HL-60 (cell line): ENCODE data around the gene SLC35D3.

ENCODE experiments used
- DNase-seq, 2 experiments: peaks; one replicate each; pipeline ENCODE4 v3.0.0-alpha.2; 2010 to 2020; ENCODE audit warnings: low read depth in 1 of 2, low spot score in 1 of 2
- H3K27ac ChIP-seq: fragments of 250-450 bp; sonication (Bioruptor Pico); replicated peaks from 2 replicates; pipeline ENCODE4 v1.5.1; 2020; ENCODE audit warnings: mild to moderate bottlenecking, moderate library complexity
- H3K27me3 ChIP-seq: fragments of 250-450 bp; sonication (Bioruptor Pico); 2 replicates; pipeline ENCODE4 v1.5.1; 2021; ENCODE audit warnings: mild to moderate bottlenecking, moderate library complexity; ENCODE audit not compliant: insufficient read depth, poor library complexity, severe bottlenecking
- H3K4me3 ChIP-seq: replicated peaks from 2 replicates; pipeline ENCODE4 v1.5.1; 2011; ENCODE audit warnings: mild to moderate bottlenecking, control low read depth, low read length; ENCODE audit not compliant: insufficient read depth
- GABPA ChIP-seq: IDR thresholded peaks from 2 replicates; pipeline ENCODE4 v1.6.1; 2012; ENCODE audit warnings: low read depth
- POLR2AphosphoS5 ChIP-seq: IDR thresholded peaks from 2 replicates; pipeline ENCODE4 v1.6.1; 2012; ENCODE audit warnings: low read depth
- SPI1 ChIP-seq: IDR thresholded peaks from 2 replicates; pipeline ENCODE4 v1.6.1; 2012; ENCODE audit warnings: low read depth, mild to moderate bottlenecking, borderline replicate concordance
- TF ChIP-seq, protein P1 (sequence below): IDR thresholded peaks from 2 replicates; pipeline ENCODE4 v1.6.1; 2012; ENCODE audit warnings: low read depth; ENCODE audit not compliant: insufficient replicate concordance
- TF ChIP-seq, protein P2 (sequence below): IDR thresholded peaks from one replicate; pipeline ENCODE4 v1.5.1; 2011; ENCODE audit warnings: low read length, control low read depth, inconsistent platforms; ENCODE audit not compliant: insufficient read depth

The SLC35D3 gene

DNA sequence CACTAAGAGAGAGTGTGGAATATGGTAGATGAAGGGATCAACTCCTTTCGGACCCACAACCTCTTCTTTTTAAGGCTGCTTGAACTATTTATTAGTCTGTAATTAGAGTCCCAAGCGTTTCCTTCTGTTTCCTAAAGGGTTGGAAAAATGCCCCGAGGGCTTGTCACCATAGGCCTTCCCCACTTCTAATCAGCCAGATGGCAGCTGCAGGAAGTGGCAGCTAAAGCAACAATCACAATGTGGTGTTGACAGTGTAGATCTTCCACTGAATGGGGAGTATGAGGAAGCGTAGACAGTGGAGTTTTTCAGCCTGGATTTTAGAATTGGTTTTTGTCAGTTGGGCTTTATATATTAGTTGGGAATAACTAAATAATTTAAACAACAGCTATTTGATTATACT is 40.6 kb downstream of the SLC35D3 start:
- TF ChIP-seq, protein P1, sequence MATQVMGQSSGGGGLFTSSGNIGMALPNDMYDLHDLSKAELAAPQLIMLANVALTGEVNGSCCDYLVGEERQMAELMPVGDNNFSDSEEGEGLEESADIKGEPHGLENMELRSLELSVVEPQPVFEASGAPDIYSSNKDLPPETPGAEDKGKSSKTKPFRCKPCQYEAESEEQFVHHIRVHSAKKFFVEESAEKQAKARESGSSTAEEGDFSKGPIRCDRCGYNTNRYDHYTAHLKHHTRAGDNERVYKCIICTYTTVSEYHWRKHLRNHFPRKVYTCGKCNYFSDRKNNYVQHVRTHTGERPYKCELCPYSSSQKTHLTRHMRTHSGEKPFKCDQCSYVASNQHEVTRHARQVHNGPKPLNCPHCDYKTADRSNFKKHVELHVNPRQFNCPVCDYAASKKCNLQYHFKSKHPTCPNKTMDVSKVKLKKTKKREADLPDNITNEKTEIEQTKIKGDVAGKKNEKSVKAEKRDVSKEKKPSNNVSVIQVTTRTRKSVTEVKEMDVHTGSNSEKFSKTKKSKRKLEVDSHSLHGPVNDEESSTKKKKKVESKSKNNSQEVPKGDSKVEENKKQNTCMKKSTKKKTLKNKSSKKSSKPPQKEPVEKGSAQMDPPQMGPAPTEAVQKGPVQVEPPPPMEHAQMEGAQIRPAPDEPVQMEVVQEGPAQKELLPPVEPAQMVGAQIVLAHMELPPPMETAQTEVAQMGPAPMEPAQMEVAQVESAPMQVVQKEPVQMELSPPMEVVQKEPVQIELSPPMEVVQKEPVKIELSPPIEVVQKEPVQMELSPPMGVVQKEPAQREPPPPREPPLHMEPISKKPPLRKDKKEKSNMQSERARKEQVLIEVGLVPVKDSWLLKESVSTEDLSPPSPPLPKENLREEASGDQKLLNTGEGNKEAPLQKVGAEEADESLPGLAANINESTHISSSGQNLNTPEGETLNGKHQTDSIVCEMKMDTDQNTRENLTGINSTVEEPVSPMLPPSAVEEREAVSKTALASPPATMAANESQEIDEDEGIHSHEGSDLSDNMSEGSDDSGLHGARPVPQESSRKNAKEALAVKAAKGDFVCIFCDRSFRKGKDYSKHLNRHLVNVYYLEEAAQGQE, result no peak
- TF ChIP-seq SPI1 (no peak), POLR2AphosphoS5 (no peak), GABPA (no peak)
- TF ChIP-seq, protein P2, sequence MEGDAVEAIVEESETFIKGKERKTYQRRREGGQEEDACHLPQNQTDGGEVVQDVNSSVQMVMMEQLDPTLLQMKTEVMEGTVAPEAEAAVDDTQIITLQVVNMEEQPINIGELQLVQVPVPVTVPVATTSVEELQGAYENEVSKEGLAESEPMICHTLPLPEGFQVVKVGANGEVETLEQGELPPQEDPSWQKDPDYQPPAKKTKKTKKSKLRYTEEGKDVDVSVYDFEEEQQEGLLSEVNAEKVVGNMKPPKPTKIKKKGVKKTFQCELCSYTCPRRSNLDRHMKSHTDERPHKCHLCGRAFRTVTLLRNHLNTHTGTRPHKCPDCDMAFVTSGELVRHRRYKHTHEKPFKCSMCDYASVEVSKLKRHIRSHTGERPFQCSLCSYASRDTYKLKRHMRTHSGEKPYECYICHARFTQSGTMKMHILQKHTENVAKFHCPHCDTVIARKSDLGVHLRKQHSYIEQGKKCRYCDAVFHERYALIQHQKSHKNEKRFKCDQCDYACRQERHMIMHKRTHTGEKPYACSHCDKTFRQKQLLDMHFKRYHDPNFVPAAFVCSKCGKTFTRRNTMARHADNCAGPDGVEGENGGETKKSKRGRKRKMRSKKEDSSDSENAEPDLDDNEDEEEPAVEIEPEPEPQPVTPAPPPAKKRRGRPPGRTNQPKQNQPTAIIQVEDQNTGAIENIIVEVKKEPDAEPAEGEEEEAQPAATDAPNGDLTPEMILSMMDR, result no peak
- Histone ChIP-seq H3K4me3 (no peak overlapping the region), H3K27me3 (peaks cover 10% of the 10 kb centered on the region), H3K27ac (no peak overlapping the region)
- DNase-seq, result no peak

DNA sequence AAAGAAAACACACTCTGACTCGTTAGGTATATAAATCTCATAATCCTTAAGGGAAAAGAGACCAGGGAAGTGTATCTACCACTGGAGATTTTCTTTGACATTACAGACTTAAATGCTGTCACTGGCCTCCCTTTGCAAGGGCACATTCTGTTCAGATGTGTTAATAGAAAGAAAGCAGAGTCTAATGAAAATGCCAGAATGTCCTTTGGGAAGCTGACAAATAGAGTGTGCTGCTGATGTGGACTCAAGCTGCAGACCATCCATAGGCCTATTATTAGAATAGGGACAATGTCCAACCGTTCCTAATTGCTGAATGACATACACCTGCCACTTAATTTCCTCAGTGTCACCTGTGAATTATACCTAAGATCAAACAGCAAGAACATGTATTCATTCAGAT is 41.2 kb downstream of the SLC35D3 start:
- TF ChIP-seq POLR2AphosphoS5 (no peak), GABPA (no peak), SPI1 (no peak)
- TF ChIP-seq, protein P2, result no peak
- TF ChIP-seq, protein P1, result no peak
- no peak for DNase-seq
- H3K27ac ChIP-seq, result no peak overlapping the region
- H3K27me3 ChIP-seq, result peaks cover 10% of the 10 kb centered on the region
- H3K4me3 ChIP-seq, result no peak overlapping the region

DNA sequence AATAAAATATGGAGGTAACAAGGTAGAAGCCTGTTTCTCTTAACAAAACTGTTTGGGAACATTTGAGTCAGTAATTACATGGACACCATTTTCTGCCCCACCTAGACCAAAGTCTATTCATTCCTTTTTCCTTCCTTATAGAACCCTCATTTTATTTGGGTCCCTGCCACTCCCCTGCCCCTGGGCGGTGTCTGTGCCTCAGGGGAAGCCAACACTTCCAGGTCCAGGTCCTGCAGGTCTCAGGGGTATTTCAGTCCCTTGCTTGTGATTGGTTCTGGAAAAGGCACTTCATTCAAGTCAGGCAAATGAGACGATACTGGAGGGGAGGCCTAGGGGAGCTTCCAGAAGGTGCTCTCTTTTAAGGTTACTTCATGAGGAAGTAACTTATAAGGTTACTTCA is 42.3 kb downstream of the SLC35D3 start:
- no peak for DNase-seq
- Histone ChIP-seq H3K4me3 (no peak overlapping the region), H3K27me3 (peaks cover 11% of the 10 kb centered on the region), H3K27ac (no peak overlapping the region)
- TF ChIP-seq, protein P2, result no peak
- no peak for TF ChIP-seq POLR2AphosphoS5
- TF ChIP-seq SPI1, result no peak
- TF ChIP-seq, protein P1, result no peak
- no peak for TF ChIP-seq GABPA
